ENCODE results near the gene CPB2. TPM values are rescaled to one million over a fixed set of nuclear protein-coding genes. Genes with fewer than 3 reads are reported as not detected.

CPB2 gene
- total RNA-seq, 1 experiment from 2014 or later: 0.15 TPM

DNA sequence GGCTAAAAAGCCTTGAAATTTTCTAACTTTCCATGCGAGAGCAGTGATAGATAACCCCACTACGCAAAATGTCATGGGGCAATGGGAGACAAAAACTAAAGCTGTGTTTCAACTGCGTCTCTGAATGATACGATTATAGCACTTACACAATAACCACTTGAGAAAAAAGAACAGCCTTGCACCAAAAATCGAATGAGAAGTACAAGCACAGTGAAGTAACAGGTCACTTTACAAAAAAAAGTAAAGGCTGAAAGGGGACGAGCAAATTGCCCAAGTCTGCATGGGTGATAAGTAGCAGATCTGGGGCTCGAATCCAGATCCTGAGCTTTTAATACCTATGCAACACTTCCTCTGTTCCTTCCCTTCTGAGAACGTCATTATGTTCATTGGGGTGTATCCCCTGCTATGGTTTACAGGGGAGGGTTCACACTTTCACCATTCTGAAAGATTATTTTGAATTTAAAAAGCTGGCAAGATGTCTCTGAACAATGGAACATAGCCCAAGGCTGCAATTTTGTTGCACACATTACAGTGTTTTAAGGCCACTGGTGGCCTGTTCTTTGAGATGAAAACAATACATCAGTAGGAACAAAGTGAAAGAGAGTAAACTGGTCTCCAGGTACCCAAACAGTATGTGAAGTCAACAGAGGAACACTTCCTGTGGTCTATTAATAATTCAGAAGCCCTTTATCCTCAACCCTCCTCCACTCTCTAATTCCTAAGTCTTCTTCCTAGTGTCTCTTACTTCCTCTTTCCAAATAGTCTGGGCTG is 3.2 kb downstream of the CPB2 start:
- Histone ChIP-seq H3K9me2 (ENCODE audit: insufficient read depth) (no peaks in the 10 kb centered on the region), H2AFZ (ENCODE audit: low read depth, low read length, poor library complexity, severe bottlenecking) (no peak overlapping the region), H3K4me3 (replicated peaks in 1 of 2; ENCODE audit: low read depth in 1 of 2, low read length in 2 of 2) (no peak overlapping the region), H3K36me3 (ENCODE audit: control insufficient read depth in 1 of 2, insufficient read depth in 2 of 2, low read length in 2 of 2) (no peaks in the 10 kb centered on the region), H3K4me1 (ENCODE audit: control insufficient read depth in 1 of 2, insufficient read depth in 2 of 2, low read length in 2 of 2) (no peaks in the 10 kb centered on the region), H4K20me1 (ENCODE audit: insufficient read depth) (no peaks in the 10 kb centered on the region), H3K9ac (ENCODE audit: low read length) (no peak overlapping the region), H3K9me3 (ENCODE audit: control insufficient read depth in 1 of 2, insufficient read depth in 1 of 2, low read depth in 1 of 2, low read length in 2 of 2) (no peaks in the 10 kb centered on the region), H3K4me2 (ENCODE audit: low read length) (no peak overlapping the region), H3K79me2 (ENCODE audit: insufficient read depth, low read length) (no peaks in the 10 kb centered on the region), H3K27ac (ENCODE audit: low read depth, low read length) (no peak overlapping the region), H3K27me3 (ENCODE audit: insufficient read depth, low read length) (no peaks in the 10 kb centered on the region)
- no peak for DNase-seq (ENCODE audit: low read depth, low spot score)
- intact Hi-C loops (cut with micrococcal nuclease): no loop called here
- ChIA-PET POLR2A (no interaction called here), CTCF (no interaction called here), RAD21 (ENCODE audit: low non-redundant PET in 1 of 2, low total read pairs in 2 of 2, uncharacterized antibody in 2 of 2, unreplicated experiment in 2 of 2) (no interaction called here)
- ATAC-seq: no peak
- BruUV-seq (replicated peaks): no TSS peak
- TF ChIP-seq EGR1 (IDR thresholded peaks at IDR 0.05; ENCODE audit: low read depth) (no peak), EZH2phosphoT487 (IDR thresholded peaks at IDR 0.05; ENCODE audit: borderline replicate concordance) (no peak), ELF1 (IDR thresholded peaks at IDR 0.05; ENCODE audit: borderline replicate concordance, low read depth) (no peak), SRF (IDR thresholded peaks at IDR 0.05; ENCODE audit: low read depth) (no peak), SIN3A (IDR thresholded peaks at IDR 0.05; ENCODE audit: low read depth) (no peak), JUND (IDR thresholded peaks at IDR 0.05) (no peak)
- TF ChIP-seq, protein P1, sequence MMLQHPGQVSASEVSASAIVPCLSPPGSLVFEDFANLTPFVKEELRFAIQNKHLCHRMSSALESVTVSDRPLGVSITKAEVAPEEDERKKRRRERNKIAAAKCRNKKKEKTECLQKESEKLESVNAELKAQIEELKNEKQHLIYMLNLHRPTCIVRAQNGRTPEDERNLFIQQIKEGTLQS (IDR thresholded peaks at IDR 0.05): no peak

GRCh38 chr13:46101002-46101401 is 3.8 kb downstream of the CPB2 start:
- no TSS peak for BruUV-seq (replicated peaks)
- Histone ChIP-seq H2AFZ (ENCODE audit: low read depth, low read length, poor library complexity, severe bottlenecking) (no peak overlapping the region), H3K9me3 (ENCODE audit: control insufficient read depth in 1 of 2, insufficient read depth in 1 of 2, low read depth in 1 of 2, low read length in 2 of 2) (no peaks in the 10 kb centered on the region), H3K79me2 (ENCODE audit: insufficient read depth, low read length) (no peaks in the 10 kb centered on the region), H3K4me2 (ENCODE audit: low read length) (no peak overlapping the region), H3K4me1 (ENCODE audit: control insufficient read depth in 1 of 2, insufficient read depth in 2 of 2, low read length in 2 of 2) (no peaks in the 10 kb centered on the region), H3K9ac (ENCODE audit: low read length) (no peak overlapping the region), H3K27ac (ENCODE audit: low read depth, low read length) (no peak overlapping the region), H3K36me3 (ENCODE audit: control insufficient read depth in 1 of 2, insufficient read depth in 2 of 2, low read length in 2 of 2) (no peaks in the 10 kb centered on the region), H3K27me3 (ENCODE audit: insufficient read depth, low read length) (no peaks in the 10 kb centered on the region), H3K9me2 (ENCODE audit: insufficient read depth) (no peaks in the 10 kb centered on the region), H4K20me1 (ENCODE audit: insufficient read depth) (no peaks in the 10 kb centered on the region), H3K4me3 (replicated peaks in 1 of 2; ENCODE audit: low read depth in 1 of 2, low read length in 2 of 2) (no peak overlapping the region)
- intact Hi-C loops (cut with micrococcal nuclease): no loop called here
- TF ChIP-seq TCF7L2 (IDR thresholded peaks at IDR 0.05; ENCODE audit: borderline replicate concordance, extremely low read depth, insufficient read depth, insufficient read length) (no peak), SP1 (IDR thresholded peaks at IDR 0.05; ENCODE audit: low read depth) (no peak), JUND (IDR thresholded peaks at IDR 0.05) (no peak), ZNF274 (IDR thresholded peaks at IDR 0.05; ENCODE audit: low read depth, low read length) (no peak), ZFX (IDR thresholded peaks at IDR 0.05) (no peak), EGR1 (IDR thresholded peaks at IDR 0.05; ENCODE audit: low read depth) (no peak), YY1 (IDR thresholded peaks at IDR 0.05; ENCODE audit: extremely low read depth, insufficient replicate concordance, low read depth, low read length) (no peak), POLR2AphosphoS5 (IDR thresholded peaks at IDR 0.05; ENCODE audit: low read depth, low read length) (no peak), EZH2 (IDR thresholded peaks at IDR 0.05) (no peak), POLR2A (IDR thresholded peaks at IDR 0.05; ENCODE audit: borderline replicate concordance, extremely low read depth, insufficient read depth, insufficient read length) (no peak)
- TF ChIP-seq, protein P2, sequence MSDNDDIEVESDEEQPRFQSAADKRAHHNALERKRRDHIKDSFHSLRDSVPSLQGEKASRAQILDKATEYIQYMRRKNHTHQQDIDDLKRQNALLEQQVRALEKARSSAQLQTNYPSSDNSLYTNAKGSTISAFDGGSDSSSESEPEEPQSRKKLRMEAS (IDR thresholded peaks at IDR 0.05): no peak
- ATAC-seq: no peak
- POLR2A ChIA-PET: no interaction called here
- CTCF ChIA-PET: no interaction called here
- DNase-seq (ENCODE audit: low read depth, low spot score): no peak
- RAD21 ChIA-PET (ENCODE audit: low non-redundant PET in 1 of 2, low total read pairs in 2 of 2, uncharacterized antibody in 2 of 2, unreplicated experiment in 2 of 2): no interaction called here

All from HCT116 (cell line).